Endothelial cell of umbilical vein (primary cell): ENCODE measurements around the gene BPIFA3. TPM values are rescaled to one million over a fixed set of nuclear protein-coding genes. Genes with fewer than 3 reads are reported as not detected.

Experiments
- BruUV-seq: library from RNA; stranded (reverse); fragments of 400-500 nt; replicated peaks from 2 replicates; lab custom pipeline; 2021; lab: Mats Ljungman, UMichigan
- CTCF ChIA-PET: fragments of 300-600, 350-600 bp; sonication (Branson Sonifier 250); formaldehyde crosslinking; loops from one replicate; lab custom pipeline; 2021; ENCODE audit warnings: antibody characterized with exemption, inconsistent platforms; lab: Charles Lee
- POLR2A ChIA-PET: fragments of 300-600, 350-600 bp; sonication (Branson Sonifier 250); formaldehyde crosslinking; loops from one replicate; lab custom pipeline; 2021; ENCODE audit warnings: antibody characterized with exemption, inconsistent platforms; lab: Charles Lee
- DNase-seq: peaks from one replicate; pipeline ENCODE4 v3.0.0-alpha.2; 2011; ENCODE audit warnings: low read depth, low spot score
- FAIRE-seq: peaks from 2 replicates; lab custom pipeline; 2011; peaks lifted over from hg19 to GRCh38; lab: Jason Lieb, UNC
- H2AFZ ChIP-seq: 2 replicates; pipeline ENCODE4 v1.6.0; 2012; ENCODE audit warnings: low read depth, low read length, control low read depth, inconsistent platforms
- H3K27ac ChIP-seq: 2 replicates; pipeline ENCODE4 v1.5.1; 2011; ENCODE audit warnings: low read depth, mild to moderate bottlenecking, control low read depth, low read length, moderate library complexity; ENCODE audit not compliant: insufficient read depth
- H3K27me3 ChIP-seq, 2 experiments: 2 replicates each; pipeline versions ENCODE4 v1.6.0 to v1.6.1; 2011; ENCODE audit warnings: low read length in 2 of 2, mixed read lengths in 1 of 2; ENCODE audit not compliant: control insufficient read depth in 2 of 2, insufficient read depth in 2 of 2
- H3K36me3 ChIP-seq, 2 experiments: 2 replicates in 1 of 2; 3 replicates in 1 of 2; pipeline ENCODE4 v1.5.1; 2011; ENCODE audit warnings: low read length in 2 of 2, mild to moderate bottlenecking in 1 of 2, moderate library complexity in 1 of 2; ENCODE audit not compliant: control insufficient read depth in 2 of 2, insufficient read depth in 2 of 2; ENCODE audit errors: extremely low read depth in 1 of 2
- H3K4me1 ChIP-seq: 3 replicates; pipeline ENCODE4 v1.5.1; 2011; ENCODE audit warnings: mild to moderate bottlenecking, low read length; ENCODE audit not compliant: control insufficient read depth, insufficient read depth; ENCODE audit errors: extremely low read depth
- H3K4me2 ChIP-seq: 2 replicates; pipeline ENCODE4 v1.6.1; 2011; ENCODE audit warnings: low read length, control low read depth, mixed read lengths; ENCODE audit not compliant: insufficient read depth
- H3K4me3 ChIP-seq, 3 experiments: fragments of 200-600 bp in 1 of 3; sonication (generic), shearing (Covaris generic) in 1 of 3; replicated peaks in 1 of 3; 2 replicates each; pipeline ENCODE4 v1.5.1; 2011 to 2016; ENCODE audit warnings: control low read depth in 3 of 3, low read length in 3 of 3, mild to moderate bottlenecking in 2 of 3, inconsistent platforms in 1 of 3, low read depth in 1 of 3, moderate library complexity in 1 of 3; ENCODE audit not compliant: insufficient read depth in 1 of 3
- H3K79me2 ChIP-seq: 2 replicates; pipeline ENCODE4 v1.6.0; 2012; ENCODE audit warnings: low read length, inconsistent platforms; ENCODE audit not compliant: control insufficient read depth, insufficient read depth
- H3K9ac ChIP-seq: replicated peaks from 2 replicates; pipeline ENCODE3; 2011; ENCODE audit warnings: low read length, control low read depth; ENCODE audit not compliant: insufficient read depth; ENCODE audit errors: extremely low read depth
- H3K9me1 ChIP-seq: replicated peaks from 3 replicates; pipeline ENCODE4 v1.6.0; 2011; ENCODE audit warnings: mild to moderate bottlenecking, low read length; ENCODE audit not compliant: control insufficient read depth, insufficient read depth; ENCODE audit errors: extremely low read depth
- H3K9me3 ChIP-seq: replicated peaks from 2 replicates; pipeline ENCODE4 v1.5.1; 2012; ENCODE audit warnings: low read length, inconsistent platforms; ENCODE audit not compliant: control insufficient read depth, insufficient read depth
- H4K20me1 ChIP-seq: replicated peaks from 2 replicates; pipeline ENCODE3; 2011; ENCODE audit warnings: mild to moderate bottlenecking, low read length; ENCODE audit not compliant: control insufficient read depth, insufficient read depth; ENCODE audit errors: extremely low read depth
- CTCF ChIP-seq, 2 donors: IDR thresholded peaks; 1 replicate in 1 of 2; 2 replicates in 1 of 2; pipeline ENCODE4 v1.5.1; 2011; ENCODE audit warnings: low read length in 2 of 2, mild to moderate bottlenecking in 2 of 2, moderate library complexity in 2 of 2, control low read depth in 1 of 2, inconsistent platforms in 1 of 2, low read depth in 1 of 2; ENCODE audit not compliant: insufficient read depth in 1 of 2; ENCODE audit errors: extremely low read depth in 1 of 2
- EZH2 ChIP-seq: IDR thresholded peaks from 2 replicates; pipeline ENCODE4 v1.6.1; 2012; ENCODE audit warnings: borderline replicate concordance, low read depth, mild to moderate bottlenecking, moderate library complexity, low read length, inconsistent platforms; ENCODE audit not compliant: severe bottlenecking
- FOS ChIP-seq: IDR thresholded peaks from 2 replicates; pipeline ENCODE4 v1.6.1; 2011; ENCODE audit warnings: mild to moderate bottlenecking, low read length, moderate library complexity, borderline replicate concordance; ENCODE audit not compliant: insufficient read depth
- GATA2 ChIP-seq: IDR thresholded peaks from 2 replicates; pipeline ENCODE4 v1.7.0; 2011; ENCODE audit warnings: low read depth, mild to moderate bottlenecking, moderate library complexity, mixed read lengths, low read length; ENCODE audit not compliant: insufficient read length, insufficient read depth
- JUN ChIP-seq: IDR thresholded peaks from 2 replicates; pipeline ENCODE4 v1.6.1; 2011; ENCODE audit warnings: borderline replicate concordance, low read depth; ENCODE audit not compliant: insufficient read length, insufficient read depth
- MAX ChIP-seq: IDR thresholded peaks from 2 replicates; pipeline ENCODE4 v1.6.1; 2011; ENCODE audit not compliant: insufficient read depth, insufficient read length
- MYC ChIP-seq: IDR thresholded peaks from one replicate; pipeline ENCODE4 v1.6.1; 2011; ENCODE audit warnings: mild to moderate bottlenecking, low read depth, low read length
- POLR2A ChIP-seq: IDR thresholded peaks from 2 replicates; pipeline ENCODE4 v1.6.1; 2012; ENCODE audit warnings: low read depth, mild to moderate bottlenecking, control low read depth, low read length
- POLR2AphosphoS5 ChIP-seq: IDR thresholded peaks from 2 replicates; pipeline ENCODE4 v1.6.1; 2012; ENCODE audit warnings: low read depth, mild to moderate bottlenecking, control low read depth, low read length, moderate library complexity; ENCODE audit not compliant: insufficient read depth
- dilution Hi-C: fragments of 300-500 bp; cut with MboI; formaldehyde crosslinking; loops from one replicate; pipeline ENCODE4 v1.15.0; 2019; ENCODE audit warnings: low sequenced_read_pairs; ENCODE audit not compliant: extremely low pct_ligation_motif_present
- intact Hi-C: fragments of 100-400 bp; cut with micrococcal nuclease; formaldehyde crosslinking; loops from one replicate; pipeline ENCODE4 v1.10.0; 2022
- polyA plus RNA-seq, 4 experiments: library from polyadenylated mRNA; depleted of rRNA in 3 of 4; stranded (reverse) in 3 of 4; unstranded in 1 of 4; fragments of >200 nt; gene quantifications; 2 replicates each; pipeline versions ENCODE4 v1.2.1 to v1.2.3, GENCODE V29; 2011 to 2012; ENCODE audit warnings: missing spikeins in 1 of 4
- total RNA-seq: library from RNA; stranded (reverse); gene quantifications from 2 replicates; pipeline ENCODE4 v1.2.3, GENCODE V29; 2021

Gene BPIFA3
- total and polyA plus RNA-seq, 2 donors (not counting 3 experiments of a cell fraction or from before 2014, with no cell fraction given) = not detected

GRCh38 chr20:33255005-33255404 is 37.9 kb downstream of the BPIFA3 start:
- FAIRE-seq (peak; percentile 35), DNase-seq (no peak)
- ChIA-PET POLR2A (no interaction called here), CTCF (no interaction called here)
- no peaks in the 10 kb centered on the region for H4K20me1 ChIP-seq
- H3K4me2 ChIP-seq = no peak overlapping the region
- intact Hi-C loops (no loop called here), dilution Hi-C loops (no loop called here)
- no peak overlapping the region for H3K9ac ChIP-seq
- TF ChIP-seq GATA2 = no peak
- TF ChIP-seq CTCF (IDR thresholded peaks at IDR 0.05; ENCODE audit: extremely low read depth in 1 of 2, insufficient read depth in 1 of 2, low read depth in 1 of 2, low read length in 2 of 2) = no peak
- no peak for TF ChIP-seq EZH2
- no peak for TF ChIP-seq POLR2A
- TF ChIP-seq FOS = no peak
- no peak for TF ChIP-seq POLR2AphosphoS5
- no peak for TF ChIP-seq MAX
- no peak for TF ChIP-seq JUN
- TF ChIP-seq MYC = no peak
- no peaks in the 10 kb centered on the region for H3K36me3 ChIP-seq
- H2AFZ ChIP-seq = no peak overlapping the region
- no peaks in the 10 kb centered on the region for H3K9me1 ChIP-seq
- H3K4me3 ChIP-seq = no peak overlapping the region
- no peak overlapping the region for H3K27ac ChIP-seq
- BruUV-seq = no TSS peak
- H3K9me3 ChIP-seq = no peaks in the 10 kb centered on the region
- peaks cover 0 to 2% of the 10 kb centered on the region in 2 experiments for H3K27me3 ChIP-seq
- no peaks in the 10 kb centered on the region for H3K4me1 ChIP-seq
- no peaks in the 10 kb centered on the region for H3K79me2 ChIP-seq
